A549 (cell line): Measurements from ENCODE around the gene NKX6-2. TPM values are rescaled to one million over a fixed set of nuclear protein-coding genes. Genes with fewer than 3 reads are reported as not detected.

Experiments used
- ATAC-seq, 2 experiments: fragments of 200-7000 bp in 1 of 2; fragments of >200 bp in 1 of 2; cut with Nextera tagmentation in 1 of 2; cut with Tn5 transposase in 1 of 2; 3 replicates each; pipeline versions ENCODE4 v1.8.0 to v1.9.1; 2018 to 2020; ENCODE audit warnings: mild to moderate bottlenecking in 1 of 2, moderate library complexity in 1 of 2
- CTCF ChIA-PET: fragments of 300-600 bp; sonication (Branson Sonifier 250); formaldehyde crosslinking; extraction: SDS; loops from one replicate; lab custom pipeline; 2021; ENCODE audit warnings: antibody characterized with exemption, inconsistent platforms; lab: Yijun Ruan, JAX
- POLR2A ChIA-PET: fragments of 350-600 bp; formaldehyde crosslinking; extraction: SDS; loops from one replicate; lab custom pipeline; 2021; ENCODE audit warnings: antibody characterized with exemption, inconsistent platforms; lab: Yijun Ruan, JAX
- DNase-seq, 2 experiments: peaks; one replicate each; pipeline versions ENCODE4 v3.0.0 to v3.0.0-alpha.2; 2011 to 2016; ENCODE audit warnings: low read depth in 1 of 2, low spot score in 1 of 2
- FAIRE-seq: peaks from 2 replicates; lab custom pipeline; 2011; peaks lifted over from hg19 to GRCh38; lab: Jason Lieb, UNC
- H3K27ac ChIP-seq, 2 experiments: fragments of >200 bp; sonication (Bioruptor Twin); formaldehyde crosslinking; 3 replicates each; pipeline ENCODE4 v1.5.1; 2016 to 2017
- H3K4me1 ChIP-seq: fragments of >200 bp; sonication (Bioruptor Twin); formaldehyde crosslinking; 3 replicates; pipeline ENCODE4 v1.6.1; 2016
- H3K4me2 ChIP-seq: fragments of >200 bp; sonication (Bioruptor Twin); formaldehyde crosslinking; 3 replicates; pipeline ENCODE4 v1.6.1; 2016
- H3K4me3 ChIP-seq: fragments of >200 bp; sonication (Bioruptor Twin); formaldehyde crosslinking; 3 replicates; pipeline ENCODE4 v1.5.1; 2016
- H3K9me3 ChIP-seq: fragments of >200 bp; sonication (Bioruptor Twin); formaldehyde crosslinking; 3 replicates; pipeline ENCODE4 v1.6.1; 2016
- ATOH8 ChIP-seq: fragments of 250-450 bp; sonication (Bioruptor Pico); IDR thresholded peaks from 2 replicates; pipeline ENCODE4 v1.5.0; 2020; ENCODE audit warnings: low read depth, mild to moderate bottlenecking, moderate library complexity
- CBX2 ChIP-seq: fragments of 200-600 bp; sonication (generic); IDR thresholded peaks from 2 replicates; pipeline ENCODE4 v1.6.1; 2016; ENCODE audit warnings: low read depth, mild to moderate bottlenecking, borderline replicate concordance
- E2F6 ChIP-seq: IDR thresholded peaks from 2 replicates; pipeline ENCODE4 v1.6.1; 2012; ENCODE audit warnings: low read depth, borderline replicate concordance
- EHF ChIP-seq: fragments of 250-450 bp; sonication (Bioruptor Pico); IDR thresholded peaks from 2 replicates; pipeline ENCODE4 v1.5.0; 2020; ENCODE audit warnings: mild to moderate bottlenecking
- FOXS1 ChIP-seq: fragments of 250-450 bp; sonication (Bioruptor Pico); IDR thresholded peaks from 2 replicates; pipeline ENCODE4 v1.5.0; 2020; ENCODE audit warnings: mild to moderate bottlenecking, moderate library complexity
- HMGXB4 ChIP-seq: fragments of 250-450 bp; sonication (Bioruptor Pico); IDR thresholded peaks from 2 replicates; pipeline ENCODE4 v1.5.0; 2021; ENCODE audit warnings: mild to moderate bottlenecking, moderate library complexity, borderline replicate concordance
- HOXB5 ChIP-seq: fragments of 250-450 bp; sonication (Bioruptor Pico); IDR thresholded peaks from 2 replicates; pipeline ENCODE4 v1.5.0; 2020; ENCODE audit warnings: mild to moderate bottlenecking, moderate library complexity
- KDM5A ChIP-seq: fragments of 200-600 bp; sonication (generic); IDR thresholded peaks from 2 replicates; pipeline ENCODE4 v1.6.1; 2016; ENCODE audit warnings: antibody characterized with exemption, mild to moderate bottlenecking
- MAFK ChIP-seq: fragments of 450-650 bp; IDR thresholded peaks from 2 replicates; pipeline ENCODE4 v1.6.1; 2014; ENCODE audit not compliant: partially characterized antibody
- MAX ChIP-seq: IDR thresholded peaks from 2 replicates; pipeline ENCODE4 v1.6.1; 2012
- MYC ChIP-seq: IDR thresholded peaks from 2 replicates; pipeline ENCODE4 v1.6.1; 2012; ENCODE audit warnings: mild to moderate bottlenecking, inconsistent platforms, low read length, improper control_type of control experiment, borderline replicate concordance
- PBX3 ChIP-seq: IDR thresholded peaks from 2 replicates; pipeline ENCODE4 v1.6.1; 2012
- POLR2A ChIP-seq: IDR thresholded peaks from 2 replicates; pipeline ENCODE4 v1.6.1; 2012; ENCODE audit warnings: mild to moderate bottlenecking, low read length
- RAD21 ChIP-seq, 2 experiments: fragments of >200 bp in 1 of 2; sonication (Bioruptor Twin) in 1 of 2; formaldehyde crosslinking in 1 of 2; IDR thresholded peaks in 1 of 2; conservative IDR thresholded peaks in 1 of 2; 2 replicates in 1 of 2; 3 replicates in 1 of 2; pipeline ENCODE4 v1.6.1; 2012 to 2018; ENCODE audit warnings: inconsistent platforms in 1 of 2
- REST ChIP-seq: fragments of 200-600 bp; sonication (generic); IDR thresholded peaks from 2 replicates; pipeline ENCODE4 v1.6.1; 2016; ENCODE audit warnings: antibody characterized with exemption, mild to moderate bottlenecking, moderate library complexity
- RFX5 ChIP-seq: fragments of 450-650 bp; IDR thresholded peaks from 2 replicates; pipeline ENCODE4 v1.7.1; 2014; ENCODE audit warnings: antibody characterized with exemption, mild to moderate bottlenecking, moderate library complexity
- SMC3 ChIP-seq: fragments of >200 bp; sonication (Bioruptor Twin); formaldehyde crosslinking; IDR thresholded peaks from 3 replicates; pipeline ENCODE4 v1.6.1; 2018; ENCODE audit warnings: inconsistent platforms
- SREBF2 ChIP-seq: fragments of 450-650 bp; IDR thresholded peaks from 2 replicates; pipeline ENCODE4 v1.6.1; 2014; ENCODE audit warnings: mild to moderate bottlenecking, moderate library complexity
- USF2 ChIP-seq: fragments of 450-650 bp; IDR thresholded peaks from 2 replicates; pipeline ENCODE4 v1.6.1; 2014; ENCODE audit warnings: antibody characterized with exemption
- ZNF302 ChIP-seq: fragments of 250-450 bp; sonication (Bioruptor Pico); IDR thresholded peaks from 2 replicates; pipeline ENCODE4 v1.9.0; 2021; ENCODE audit warnings: inconsistent platforms, mild to moderate bottlenecking, moderate library complexity
- WGBS: methylation state at CpG from one replicate; pipeline ENCODE4 v1.1.6; 2017; ENCODE audit errors: missing lambda C conversion rate; 5-methylcytosine and 5-hydroxymethylcytosine counted together
- polyA plus RNA-seq, 4 experiments: library from polyadenylated mRNA; depleted of rRNA in 3 of 4; stranded (reverse); fragments of >200 nt; fragmentation: RNase III in 1 of 4; extraction: RNeasy Plus Mini Kit Qiagen cat#74134 plus additional on column Dnase treatment in 1 of 4; gene quantifications; 2 replicates in 3 of 4; 3 replicates in 1 of 4; pipeline ENCODE4 v1.2.3, GENCODE V29; 2011 to 2017

NKX6-2 gene
- polyA plus RNA-seq, 2 of the 4 experiments (the other 2 are of a cell fraction): not detected

GRCh38 chr10:132749371-132749795, 36.6 kb downstream of the NKX6-2 start:
- WGBS: 84% methylated on average over 22 of the region's 22 CpGs
- FAIRE-seq: no peak
- no peak for DNase-seq
- no peak for ATAC-seq
- POLR2A ChIA-PET: no interaction called here
- H3K27ac ChIP-seq: no peak overlapping the region
- H3K9me3 ChIP-seq: no peaks in the 10 kb centered on the region
- CTCF ChIA-PET: no interaction called here
- TF ChIP-seq E2F6 (no peak), EHF (CRISPR knock-in tag) (no peak), HOXB5 (CRISPR knock-in tag) (no peak), POLR2A (no peak), MAX (no peak), USF2 (no peak), PBX3 (no peak), RAD21 (conservative IDR thresholded peaks at IDR 0.05 in 1 of 2, IDR thresholded peaks at IDR 0.05 in 1 of 2) (no peak), ATOH8 (CRISPR knock-in tag) (no peak), REST (no peak)
- TF ChIP-seq, all 56 proteins: peak for 0
- H3K4me1 ChIP-seq: no peaks in the 10 kb centered on the region
- H3K4me2 ChIP-seq: no peak overlapping the region
- H3K4me3 ChIP-seq: no peak overlapping the region

- TF ChIP-seq RFX5: no peak
- TF ChIP-seq MAFK: no peak
- TF ChIP-seq HMGXB4 (CRISPR knock-in tag): no peak
- TF ChIP-seq FOXS1 (CRISPR knock-in tag): no peak
- no peak for TF ChIP-seq CBX2
- TF ChIP-seq ZNF302 (CRISPR knock-in tag): no peak
- TF ChIP-seq SMC3: no peak
- no peak for TF ChIP-seq MYC
- TF ChIP-seq EHF (CRISPR knock-in tag): no peak
- no peak for TF ChIP-seq KDM5A
- TF ChIP-seq REST: no peak
- no peak for TF ChIP-seq HOXB5 (CRISPR knock-in tag)
- no peak for TF ChIP-seq SREBF2
- TF ChIP-seq, all 56 proteins: peak for 0
- FAIRE-seq (no peak), ATAC-seq (no peak), DNase-seq (no peak)
- Histone ChIP-seq H3K4me1 (no peaks in the 10 kb centered on the region), H3K27ac (no peak overlapping the region), H3K4me3 (no peak overlapping the region), H3K4me2 (no peak overlapping the region), H3K9me3 (no peaks in the 10 kb centered on the region)
- ChIA-PET CTCF (no interaction called here), POLR2A (no interaction called here)
- WGBS: 83% methylated on average over 18 of the region's 36 CpGs
Observed at GRCh38 chr10:132748545-132749370, 37.2 kb downstream of the NKX6-2 start.
